Mesendoderm (in vitro differentiated cells): ENCODE measurements around the gene MORN4. TPM values are rescaled to one million over a fixed set of nuclear protein-coding genes. Genes with fewer than 3 reads are reported as not detected.

Experiments used
- DNase-seq: peaks from one replicate; pipeline ENCODE4 v3.0.0; 2013
- H2AK5ac ChIP-seq: 2 replicates; pipeline ENCODE4 v1.6.1; 2013; ENCODE audit warnings: low read length, inconsistent platforms
- H2BK120ac ChIP-seq: 2 replicates; pipeline ENCODE4 v1.6.1; 2013; ENCODE audit warnings: low read depth, mild to moderate bottlenecking, low read length, moderate library complexity, mixed read lengths
- H2BK15ac ChIP-seq: replicated peaks from 2 replicates; pipeline ENCODE4 v1.6.1; 2013; ENCODE audit warnings: low read depth, mild to moderate bottlenecking, moderate library complexity
- H2BK5ac ChIP-seq: 2 replicates; pipeline ENCODE4 v1.6.1; 2013; ENCODE audit warnings: low read length, inconsistent platforms
- H3K18ac ChIP-seq: 2 replicates; pipeline ENCODE4 v1.6.1; 2013; ENCODE audit warnings: mild to moderate bottlenecking, low read length, mixed read lengths
- H3K23ac ChIP-seq: one replicate; pipeline ENCODE4 v1.6.1; 2013; ENCODE audit warnings: low read length
- H3K27ac ChIP-seq: 2 replicates; pipeline ENCODE4 v1.5.1; 2013; ENCODE audit warnings: low read depth, mild to moderate bottlenecking, inconsistent platforms, low read length, moderate library complexity
- H3K27me3 ChIP-seq: 2 replicates; pipeline ENCODE4 v1.6.1; 2013; ENCODE audit warnings: low read length, control low read depth, mild to moderate bottlenecking, inconsistent platforms; ENCODE audit not compliant: insufficient read depth, poor library complexity
- H3K36me3 ChIP-seq: 2 replicates; pipeline ENCODE4 v1.6.1; 2013; ENCODE audit warnings: low read length, inconsistent platforms; ENCODE audit not compliant: control insufficient read depth, insufficient read depth
- H3K4ac ChIP-seq: one replicate; pipeline ENCODE4 v1.6.1; 2013; ENCODE audit warnings: low read depth, mild to moderate bottlenecking, low read length, moderate library complexity
- H3K4me1 ChIP-seq: 2 replicates; pipeline ENCODE4 v1.6.1; 2013; ENCODE audit warnings: low read depth, low read length, inconsistent platforms; ENCODE audit not compliant: control insufficient read depth
- H3K4me2 ChIP-seq: 2 replicates; pipeline ENCODE4 v1.6.1; 2013; ENCODE audit warnings: low read length
- H3K4me3 ChIP-seq: 2 replicates; pipeline ENCODE4 v1.5.1; 2013; ENCODE audit warnings: mild to moderate bottlenecking, low read length
- H3K56ac ChIP-seq: one replicate; pipeline ENCODE4 v1.6.1; 2013; ENCODE audit warnings: low read length
- H3K79me1 ChIP-seq: 2 replicates; pipeline ENCODE4 v1.6.1; 2013; ENCODE audit warnings: low read length, inconsistent platforms
- H3K79me2 ChIP-seq: 2 replicates; pipeline ENCODE4 v1.6.1; 2013; ENCODE audit warnings: mild to moderate bottlenecking, low read length; ENCODE audit not compliant: control insufficient read depth, insufficient read depth
- H3K9ac ChIP-seq: 2 replicates; pipeline ENCODE4 v1.6.1; 2013; ENCODE audit warnings: low read length, inconsistent platforms
- H4K5ac ChIP-seq: one replicate; pipeline ENCODE4 v1.6.1; 2013; ENCODE audit warnings: low read length
- H4K8ac ChIP-seq: one replicate; pipeline ENCODE4 v1.6.1; 2013; ENCODE audit warnings: low read depth, mild to moderate bottlenecking, control low read depth, low read length, moderate library complexity
- WGBS: extraction: QIAGEN DNeasy Blood & Tissue Kit; methylation state at CpG from one replicate; pipeline ENCODE4 v1.1.7; 2013; ENCODE audit warnings: low lambda C conversion rate, missing lambda C conversion rate; ENCODE audit not compliant: insufficient coverage; ENCODE audit errors: extremely low coverage; 5-methylcytosine and 5-hydroxymethylcytosine counted together
- polyA plus RNA-seq, 2 experiments: library from polyadenylated mRNA; stranded (reverse); fragments of 200-250 nt; gene quantifications; one replicate each; pipeline ENCODE4 v1.2.3, GENCODE V29; 2013

Gene MORN4
- polyA plus RNA-seq (2013, experiment 1 of 2), result 6.9 TPM
- 7.7 TPM for polyA plus RNA-seq (2013, experiment 2 of 2)

- WGBS, result no CpG with 5 or more reads among the region's 62 CpGs
Measured at GRCh38 chr10:97632949-97633884, at the start of gene MORN4. TSS of gene MORN4 (minus strand) at chr10:97633500. CDS start at chr10:97619653, 13,847 bp downstream.

DNA sequence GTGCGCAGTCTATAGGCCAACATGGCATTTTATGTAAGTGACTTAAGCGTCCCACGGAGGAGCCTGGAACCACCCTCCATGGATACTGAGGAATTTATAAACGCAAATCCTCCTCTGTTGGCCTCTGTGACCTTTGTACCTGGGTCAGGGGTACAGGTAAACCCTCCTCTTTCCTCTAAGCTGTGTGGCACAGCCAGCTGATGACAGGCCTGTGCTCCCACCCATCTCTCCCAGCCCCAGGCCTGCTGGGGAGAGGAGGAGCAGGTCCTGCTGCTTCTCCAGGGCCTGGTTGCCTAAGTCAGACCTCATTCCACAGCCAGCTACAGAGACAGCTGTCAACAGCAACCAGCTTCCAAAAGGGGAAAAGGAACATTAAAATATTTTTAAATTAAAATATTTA, 48.7 kb upstream of the MORN4 start:
- Histone ChIP-seq H3K9ac (no peak overlapping the region), H3K36me3 (peaks cover 2% of the 10 kb centered on the region), H3K18ac (no peak overlapping the region), H3K23ac (no peak overlapping the region), H2BK5ac (no peak overlapping the region), H3K4ac (no peak overlapping the region), H3K27ac (no peak overlapping the region), H2AK5ac (no peak overlapping the region), H2BK15ac (no peak overlapping the region), H4K8ac (no peak overlapping the region), H2BK120ac (no peak overlapping the region), H3K79me2 (no peaks in the 10 kb centered on the region), H4K5ac (no peak overlapping the region), H3K4me2 (no peak overlapping the region), H3K79me1 (no peaks in the 10 kb centered on the region), H3K56ac (no peak overlapping the region), H3K27me3 (no peaks in the 10 kb centered on the region), H3K4me1 (no peaks in the 10 kb centered on the region), H3K4me3 (no peak overlapping the region)
- DNase-seq, result no peak
- WGBS, result no CpG with 5 or more reads among the region's 4 CpGs

More at GRCh38 chr10:97632949-97633884, at the start of gene MORN4:
- H4K8ac ChIP-seq, result peak within 1 kb of the TSS; percentile 99
- H2BK15ac ChIP-seq, result no peak within 1 kb of the TSS
- H3K79me2 ChIP-seq, result no peaks in the 10 kb centered on the region
- H3K4me3 ChIP-seq, result peak within 1 kb of the TSS; percentile 55
- H4K5ac ChIP-seq, result no peak within 1 kb of the TSS
- H2AK5ac ChIP-seq, result no peak within 1 kb of the TSS
- H3K4me1 ChIP-seq, result no peaks in the 10 kb centered on the region
- no peak within 1 kb of the TSS for H3K18ac ChIP-seq
- H2BK5ac ChIP-seq, result no peak within 1 kb of the TSS
- H3K56ac ChIP-seq, result peak within 1 kb of the TSS; percentile 95
- H3K79me1 ChIP-seq, result no peaks in the 10 kb centered on the region
- H3K23ac ChIP-seq, result no peak within 1 kb of the TSS
- no peak within 1 kb of the TSS for H2BK120ac ChIP-seq
- peak; percentile 97 for DNase-seq
- peak within 1 kb of the TSS; percentile 76 for H3K9ac ChIP-seq
- H3K27me3 ChIP-seq, result no peaks in the 10 kb centered on the region
- no peak within 1 kb of the TSS for H3K4ac ChIP-seq
- H3K36me3 ChIP-seq, result no peaks in the 10 kb centered on the region
- peak within 1 kb of the TSS; percentile 73 for H3K4me2 ChIP-seq
- peak within 1 kb of the TSS; percentile 51 for H3K27ac ChIP-seq

- Histone ChIP-seq H3K56ac (no peak overlapping the region), H3K23ac (no peak overlapping the region), H2AK5ac (no peak overlapping the region), H3K27ac (no peak overlapping the region), H3K9ac (no peak overlapping the region), H2BK15ac (no peak overlapping the region), H2BK5ac (no peak overlapping the region), H3K4me2 (no peak overlapping the region), H3K18ac (no peak overlapping the region), H3K36me3 (peaks cover 6% of the 10 kb centered on the region), H3K4me3 (no peak overlapping the region), H2BK120ac (no peak overlapping the region), H4K8ac (no peak overlapping the region), H3K4ac (no peak overlapping the region), H3K79me2 (no peaks in the 10 kb centered on the region), H3K79me1 (no peaks in the 10 kb centered on the region), H4K5ac (no peak overlapping the region), H3K27me3 (no peaks in the 10 kb centered on the region), H3K4me1 (no peaks in the 10 kb centered on the region)
- DNase-seq, result no peak
- no CpG with 5 or more reads among the region's 16 CpGs for WGBS
Measured at GRCh38 chr10:97679594-97679993, 46.3 kb upstream of the MORN4 start.

- H2BK15ac ChIP-seq, result no peak overlapping the region
- H3K4ac ChIP-seq, result no peak overlapping the region
- no peaks in the 10 kb centered on the region for H3K79me2 ChIP-seq
- no peaks in the 10 kb centered on the region for H3K27me3 ChIP-seq
- WGBS, result no CpG with 5 or more reads among the region's 2 CpGs
- H3K27ac ChIP-seq, result no peak overlapping the region
- H3K18ac ChIP-seq, result no peak overlapping the region
- no peak overlapping the region for H2BK120ac ChIP-seq
- no peak overlapping the region for H2AK5ac ChIP-seq
- no peak overlapping the region for H4K5ac ChIP-seq
- peak; percentile 69 for DNase-seq
- no peak overlapping the region for H4K8ac ChIP-seq
- no peak overlapping the region for H3K9ac ChIP-seq
- H3K79me1 ChIP-seq, result no peaks in the 10 kb centered on the region
- H2BK5ac ChIP-seq, result no peak overlapping the region
- H3K4me2 ChIP-seq, result no peak overlapping the region
- no peak overlapping the region for H3K23ac ChIP-seq
- H3K56ac ChIP-seq, result no peak overlapping the region
- H3K36me3 ChIP-seq, result peaks cover 10% of the 10 kb centered on the region
- H3K4me3 ChIP-seq, result no peak overlapping the region
- H3K4me1 ChIP-seq, result no peaks in the 10 kb centered on the region
Measured at GRCh38 chr10:97676770-97677581, 43.7 kb upstream of the MORN4 start.

- no peaks in the 10 kb centered on the region for H3K4me1 ChIP-seq
- no peak overlapping the region for H2BK120ac ChIP-seq
- H2AK5ac ChIP-seq, result no peak overlapping the region
- H3K23ac ChIP-seq, result no peak overlapping the region
- no peak overlapping the region for H2BK5ac ChIP-seq
- H3K4me2 ChIP-seq, result no peak overlapping the region
- no CpG with 5 or more reads among the region's 9 CpGs for WGBS
- no peak for DNase-seq
- no peak overlapping the region for H3K27ac ChIP-seq
- H3K79me1 ChIP-seq, result no peaks in the 10 kb centered on the region
- no peak overlapping the region for H3K9ac ChIP-seq
- H3K56ac ChIP-seq, result no peak overlapping the region
- H3K27me3 ChIP-seq, result no peaks in the 10 kb centered on the region
- H3K79me2 ChIP-seq, result no peaks in the 10 kb centered on the region
- H4K8ac ChIP-seq, result no peak overlapping the region
- H3K36me3 ChIP-seq, result peaks cover 10% of the 10 kb centered on the region
- H3K4me3 ChIP-seq, result no peak overlapping the region
- H3K4ac ChIP-seq, result no peak overlapping the region
- no peak overlapping the region for H3K18ac ChIP-seq
- H2BK15ac ChIP-seq, result no peak overlapping the region
- H4K5ac ChIP-seq, result no peak overlapping the region
Measured at GRCh38 chr10:97675222-97675621, 41.9 kb upstream of the MORN4 start.
